OCI-LY1 (cell line): Measurements from ENCODE around the gene EOLA1.

ENCODE experiments used
- H2AFZ ChIP-seq: fragments of 200-600 bp; sonication (generic), shearing (Covaris generic); 2 replicates; pipeline ENCODE4 v1.6.0; 2014; ENCODE audit warnings: antibody characterized with exemption, mild to moderate bottlenecking, low read length
- H3F3A ChIP-seq: fragments of 200-600 bp; sonication (generic), shearing (Covaris generic); 2 replicates; pipeline ENCODE4 v1.6.0; 2014; ENCODE audit warnings: mild to moderate bottlenecking, antibody characterized with exemption, low read length, moderate library complexity; ENCODE audit not compliant: insufficient read depth
- H3K27ac ChIP-seq: fragments of 200-600 bp; sonication (generic); 2 replicates; pipeline ENCODE4 v1.5.1; 2014; ENCODE audit warnings: low read length, mixed run types, mild to moderate bottlenecking, low read depth; ENCODE audit not compliant: poor library complexity, severe bottlenecking
- H3K27me3 ChIP-seq: fragments of 200-600 bp; sonication (generic); 2 replicates; pipeline ENCODE4 v1.6.0; 2014; ENCODE audit warnings: antibody characterized with exemption, mild to moderate bottlenecking, low read length, moderate library complexity; ENCODE audit not compliant: insufficient read depth
- H3K36me3 ChIP-seq: fragments of 200-600 bp; sonication (generic); 2 replicates; pipeline ENCODE4 v1.6.1; 2014; ENCODE audit warnings: mild to moderate bottlenecking, antibody characterized with exemption, low read length, moderate library complexity, mixed read lengths; ENCODE audit not compliant: insufficient read depth
- H3K4me1 ChIP-seq: fragments of 200-600 bp; sonication (generic); 2 replicates; pipeline ENCODE4 v1.5.1; 2014; ENCODE audit warnings: mild to moderate bottlenecking, low read length, moderate library complexity; ENCODE audit not compliant: insufficient read depth, severe bottlenecking
- H3K4me2 ChIP-seq: fragments of 200-600 bp; sonication (generic), shearing (Covaris generic); 2 replicates; pipeline ENCODE4 v1.6.1; 2014; ENCODE audit warnings: low read length
- H3K4me3 ChIP-seq: fragments of 200-600 bp; sonication (generic); 2 replicates; pipeline ENCODE4 v1.5.1; 2014; ENCODE audit warnings: low read length, low read depth, mild to moderate bottlenecking, mixed read lengths; ENCODE audit not compliant: poor library complexity, severe bottlenecking
- H3K79me2 ChIP-seq: fragments of 200-600 bp; shearing (Covaris generic); 2 replicates; pipeline ENCODE4 v1.6.1; 2016; ENCODE audit warnings: mixed run types, low read length, mixed read lengths; ENCODE audit not compliant: insufficient read depth
- H3K9ac ChIP-seq: fragments of 200-600 bp; sonication (generic), shearing (Covaris generic); 2 replicates; pipeline ENCODE4 v1.6.1; 2014; ENCODE audit warnings: mild to moderate bottlenecking, low read length, mixed read lengths
- H3K9me2 ChIP-seq: fragments of 200-600 bp; sonication (generic), shearing (Covaris generic); 2 replicates; pipeline ENCODE4 v1.6.1; 2014; ENCODE audit warnings: low read depth, mild to moderate bottlenecking, low read length, mixed read lengths
- H3K9me3 ChIP-seq: fragments of 200-600 bp; shearing (Covaris generic); 2 replicates; pipeline ENCODE4 v1.6.1; 2014; ENCODE audit warnings: low read length, mixed read lengths
- H4K20me1 ChIP-seq: fragments of 200-600 bp; sonication (generic), shearing (Covaris generic); 2 replicates; pipeline ENCODE4 v1.6.0; 2016; ENCODE audit warnings: mild to moderate bottlenecking, low read length; ENCODE audit not compliant: insufficient read depth
- EZH2 ChIP-seq: fragments of 200-600 bp; sonication (generic), shearing (Covaris generic); IDR thresholded peaks from 2 replicates; pipeline ENCODE4 v1.8.0; 2017; ENCODE audit warnings: borderline replicate concordance, mixed run types, mild to moderate bottlenecking, antibody characterized with exemption, low read length, moderate library complexity, mixed read lengths
- TF ChIP-seq, protein P1 (sequence below): fragments of 200-600 bp; sonication (generic), shearing (Covaris generic); IDR thresholded peaks from 2 replicates; pipeline ENCODE4 v1.5.1; 2017; ENCODE audit warnings: mild to moderate bottlenecking, antibody characterized with exemption, low read length, moderate library complexity, mixed read lengths

EOLA1 gene

DNA sequence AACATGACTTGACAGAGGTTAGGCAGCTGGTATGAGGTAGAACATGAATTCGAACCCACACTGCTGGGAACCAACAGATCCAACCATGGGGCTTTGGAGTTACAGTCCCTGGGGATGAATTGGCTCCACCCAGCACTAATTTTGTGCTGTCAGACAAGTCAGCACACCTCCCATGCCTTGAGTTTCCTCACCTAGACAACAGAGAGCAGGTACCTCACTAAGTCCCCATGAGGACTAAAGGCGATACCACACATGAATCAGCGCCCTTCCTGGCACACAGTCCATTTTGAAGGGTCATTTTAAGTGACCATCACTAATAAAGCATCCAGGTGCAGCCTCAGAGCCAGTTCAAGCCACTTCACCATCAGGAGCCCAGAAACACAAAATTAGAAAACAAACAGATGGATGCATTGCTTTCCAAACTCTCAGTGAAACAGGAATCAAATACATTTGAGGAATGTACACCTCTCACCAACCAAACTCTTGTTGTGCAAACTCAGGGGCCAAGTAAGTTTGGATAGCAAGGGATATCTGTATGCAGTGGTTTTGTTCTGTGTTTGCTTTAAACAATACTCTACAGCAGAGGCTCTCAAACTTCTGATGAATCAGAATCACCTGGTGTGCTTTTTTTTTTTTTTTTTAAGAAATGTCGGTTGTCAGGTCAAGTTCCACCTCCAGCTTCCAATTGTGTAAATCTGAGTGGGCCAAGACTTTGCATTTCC lies 45.8 kb upstream of the EOLA1 start:
- Histone ChIP-seq H3K4me3 (no peak overlapping the region), H3K4me2 (no peak overlapping the region), H3K9me2 (no peaks in the 10 kb centered on the region), H4K20me1 (no peaks in the 10 kb centered on the region), H3F3A (no peaks in the 10 kb centered on the region), H3K27me3 (no peaks in the 10 kb centered on the region), H3K27ac (no peak overlapping the region), H2AFZ (no peak overlapping the region), H3K9ac (no peak overlapping the region), H3K79me2 (no peaks in the 10 kb centered on the region), H3K9me3 (no peaks in the 10 kb centered on the region), H3K4me1 (no peaks in the 10 kb centered on the region), H3K36me3 (peaks cover 87% of the 10 kb centered on the region)
- no peak for TF ChIP-seq EZH2
- TF ChIP-seq, protein P1, sequence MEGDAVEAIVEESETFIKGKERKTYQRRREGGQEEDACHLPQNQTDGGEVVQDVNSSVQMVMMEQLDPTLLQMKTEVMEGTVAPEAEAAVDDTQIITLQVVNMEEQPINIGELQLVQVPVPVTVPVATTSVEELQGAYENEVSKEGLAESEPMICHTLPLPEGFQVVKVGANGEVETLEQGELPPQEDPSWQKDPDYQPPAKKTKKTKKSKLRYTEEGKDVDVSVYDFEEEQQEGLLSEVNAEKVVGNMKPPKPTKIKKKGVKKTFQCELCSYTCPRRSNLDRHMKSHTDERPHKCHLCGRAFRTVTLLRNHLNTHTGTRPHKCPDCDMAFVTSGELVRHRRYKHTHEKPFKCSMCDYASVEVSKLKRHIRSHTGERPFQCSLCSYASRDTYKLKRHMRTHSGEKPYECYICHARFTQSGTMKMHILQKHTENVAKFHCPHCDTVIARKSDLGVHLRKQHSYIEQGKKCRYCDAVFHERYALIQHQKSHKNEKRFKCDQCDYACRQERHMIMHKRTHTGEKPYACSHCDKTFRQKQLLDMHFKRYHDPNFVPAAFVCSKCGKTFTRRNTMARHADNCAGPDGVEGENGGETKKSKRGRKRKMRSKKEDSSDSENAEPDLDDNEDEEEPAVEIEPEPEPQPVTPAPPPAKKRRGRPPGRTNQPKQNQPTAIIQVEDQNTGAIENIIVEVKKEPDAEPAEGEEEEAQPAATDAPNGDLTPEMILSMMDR, result no peak

DNA sequence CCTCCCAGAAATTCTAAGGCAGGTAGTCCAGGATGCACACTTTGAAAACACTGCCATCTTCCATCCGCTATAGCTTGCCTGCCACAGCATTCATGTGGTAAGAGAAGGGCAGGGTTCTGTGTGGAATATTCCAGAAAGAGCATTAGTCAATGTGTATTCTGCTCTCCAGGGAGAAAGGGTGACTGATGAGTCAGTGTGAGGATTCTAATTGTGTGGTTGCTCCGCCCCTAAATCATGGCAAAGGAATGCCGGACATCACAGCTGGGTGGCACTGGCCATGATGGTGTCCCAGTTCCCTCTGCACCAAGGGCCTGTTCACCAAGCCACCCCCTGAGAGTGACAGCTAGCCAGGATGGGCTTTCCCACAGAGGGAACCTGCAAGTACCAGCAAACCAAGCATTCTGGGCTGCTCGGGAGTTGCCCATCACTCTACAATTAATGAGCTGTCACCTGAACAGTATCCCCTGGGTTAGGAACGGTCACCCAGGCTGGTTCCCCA lies 45.2 kb upstream of the EOLA1 start:
- H3K4me1 ChIP-seq, result no peaks in the 10 kb centered on the region
- H3K27me3 ChIP-seq, result no peaks in the 10 kb centered on the region
- H4K20me1 ChIP-seq, result no peaks in the 10 kb centered on the region
- TF ChIP-seq EZH2, result no peak
- TF ChIP-seq, protein P1, result no peak
- H3F3A ChIP-seq, result no peaks in the 10 kb centered on the region
- H3K9me2 ChIP-seq, result no peaks in the 10 kb centered on the region
- H3K4me2 ChIP-seq, result no peak overlapping the region
- H3K36me3 ChIP-seq, result peaks cover 86% of the 10 kb centered on the region
- H3K27ac ChIP-seq, result no peak overlapping the region
- no peaks in the 10 kb centered on the region for H3K9me3 ChIP-seq
- H2AFZ ChIP-seq, result no peak overlapping the region
- H3K79me2 ChIP-seq, result no peaks in the 10 kb centered on the region
- H3K9ac ChIP-seq, result no peak overlapping the region
- no peak overlapping the region for H3K4me3 ChIP-seq

DNA sequence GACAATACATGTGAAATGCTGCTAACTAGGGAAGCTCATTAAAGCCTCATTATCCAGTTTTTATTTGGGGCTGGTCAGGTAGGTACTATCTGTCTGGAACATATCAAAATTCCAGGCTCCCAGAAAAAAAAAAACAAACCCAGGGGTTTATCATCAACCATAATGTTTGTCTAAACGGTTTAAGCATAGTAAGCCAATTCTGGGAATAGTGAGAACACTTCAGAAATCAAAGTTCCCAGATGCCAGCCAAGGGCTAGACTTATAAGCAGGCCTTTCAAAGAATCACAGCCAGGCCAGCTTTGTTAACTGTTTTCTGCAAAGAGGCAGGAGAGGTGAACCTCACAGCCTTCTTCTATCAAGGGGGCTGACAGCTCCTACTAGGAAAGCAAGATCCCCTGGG lies 43.8 kb upstream of the EOLA1 start:
- Histone ChIP-seq H3K27me3 (no peaks in the 10 kb centered on the region), H4K20me1 (no peaks in the 10 kb centered on the region), H3K36me3 (peaks cover 76% of the 10 kb centered on the region), H3F3A (no peaks in the 10 kb centered on the region), H3K9me3 (no peaks in the 10 kb centered on the region), H3K27ac (no peak overlapping the region), H3K9ac (no peak overlapping the region), H2AFZ (no peak overlapping the region), H3K4me3 (no peak overlapping the region), H3K4me2 (no peak overlapping the region), H3K4me1 (no peaks in the 10 kb centered on the region), H3K9me2 (no peaks in the 10 kb centered on the region), H3K79me2 (no peaks in the 10 kb centered on the region)
- TF ChIP-seq EZH2, result no peak
- TF ChIP-seq, protein P1, result no peak
